SIG-M5 treated with dmso at 0.1 percent for 504 hours (cell line): ENCODE data around the gene RAP1GAP2.
"Not testable (repeated sequence)": the region's sequence is repeated elsewhere in the genome, so short reads cannot be mapped to it uniquely, and the experiment has no call there.

Source experiments
- DNase-seq: peaks from one replicate; lab custom pipeline; 2025; ENCODE audit not compliant: unreplicated experiment; lab: John Stamatoyannopoulos, UW

The RAP1GAP2 gene

GRCh38 chr17:2785376-2785775, 10.9 kb upstream of the RAP1GAP2 start:
- not testable (repeated sequence) for DNase-seq

GRCh38 chr17:2786176-2786881, 9.9 kb upstream of the RAP1GAP2 start:
- DNase-seq: peak; percentile 78

GRCh38 chr17:2789700-2790099, 6.5 kb upstream of the RAP1GAP2 start:
- DNase-seq: no peak

- DNase-seq: no peak
These were observed 3.7 kb upstream of the RAP1GAP2 start for GRCh38 chr17:2792366-2793169.

GRCh38 chr17:2794111-2794803, 2.0 kb upstream of the RAP1GAP2 start:
- no peak for DNase-seq

GRCh38 chr17:2795441-2796163, 636 bp upstream of the RAP1GAP2 start:
- no peak for DNase-seq

GRCh38 chr17:2797226-2797625, 988 bp downstream of the RAP1GAP2 start:
- DNase-seq: no peak

GRCh38 chr17:2797637-2798036, 1.4 kb downstream of the RAP1GAP2 start:
- no peak for DNase-seq

GRCh38 chr17:2798188-2798587, 1.9 kb downstream of the RAP1GAP2 start:
- DNase-seq: no peak

GRCh38 chr17:2798678-2799077, 2.4 kb downstream of the RAP1GAP2 start:
- no peak for DNase-seq

- DNase-seq: no peak
These were observed 3.4 kb downstream of the RAP1GAP2 start for GRCh38 chr17:2799653-2800052.

GRCh38 chr17:2800367-2800766, 4.1 kb downstream of the RAP1GAP2 start:
- DNase-seq: no peak

GRCh38 chr17:2801841-2802240, 5.6 kb downstream of the RAP1GAP2 start:
- DNase-seq: no peak

GRCh38 chr17:2802574-2802973, 6.3 kb downstream of the RAP1GAP2 start:
- no peak for DNase-seq

GRCh38 chr17:2803386-2803785, 7.1 kb downstream of the RAP1GAP2 start:
- no peak for DNase-seq

- no peak for DNase-seq
These were observed 7.7 kb downstream of the RAP1GAP2 start for GRCh38 chr17:2803971-2804370.

GRCh38 chr17:2804912-2805311, 8.7 kb downstream of the RAP1GAP2 start:
- DNase-seq: no peak

GRCh38 chr17:2805961-2806360, 9.7 kb downstream of the RAP1GAP2 start:
- no peak for DNase-seq

GRCh38 chr17:2808367-2809335, 12.4 kb downstream of the RAP1GAP2 start:
- no peak for DNase-seq

GRCh38 chr17:2809337-2809736, 13.1 kb downstream of the RAP1GAP2 start:
- DNase-seq: no peak
